Measurements from ENCODE around the gene PIK3AP1.
"Not testable (repeated sequence)": the region's sequence is repeated elsewhere in the genome, so short reads cannot be mapped to it uniquely, and the experiment has no call there.

The PIK3AP1 gene

DNA sequence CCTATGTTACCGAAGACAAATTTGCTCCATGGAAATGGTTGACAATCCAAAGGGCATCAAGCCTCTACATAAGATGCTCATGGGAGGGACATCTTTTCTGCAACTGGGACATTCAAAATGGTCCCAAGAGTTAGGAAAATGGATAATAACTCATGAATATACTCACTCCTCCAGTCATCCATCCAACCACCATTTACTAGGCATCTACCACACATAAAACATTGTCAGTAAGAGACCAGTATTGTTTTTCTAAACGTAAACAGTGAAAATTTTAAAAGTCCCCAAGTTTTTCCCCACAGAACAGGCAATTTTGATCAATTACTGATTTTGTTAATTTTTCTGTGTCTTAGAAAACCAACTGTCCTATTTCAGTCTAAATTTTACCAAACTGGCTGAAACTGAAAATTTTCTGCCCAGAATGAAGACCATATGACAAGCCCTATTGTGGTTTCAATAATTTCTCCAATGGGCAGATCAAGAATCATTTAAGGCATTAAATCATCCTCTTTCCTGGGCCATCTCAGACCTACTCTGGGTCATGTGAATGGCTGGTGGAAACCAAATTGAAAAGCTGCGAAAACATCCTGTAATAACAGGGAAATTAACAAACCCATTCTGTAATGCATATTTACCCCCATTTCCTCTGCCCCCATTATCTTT is 24.2 kb downstream of the PIK3AP1 start:
- no peak for DNase-seq

DNA sequence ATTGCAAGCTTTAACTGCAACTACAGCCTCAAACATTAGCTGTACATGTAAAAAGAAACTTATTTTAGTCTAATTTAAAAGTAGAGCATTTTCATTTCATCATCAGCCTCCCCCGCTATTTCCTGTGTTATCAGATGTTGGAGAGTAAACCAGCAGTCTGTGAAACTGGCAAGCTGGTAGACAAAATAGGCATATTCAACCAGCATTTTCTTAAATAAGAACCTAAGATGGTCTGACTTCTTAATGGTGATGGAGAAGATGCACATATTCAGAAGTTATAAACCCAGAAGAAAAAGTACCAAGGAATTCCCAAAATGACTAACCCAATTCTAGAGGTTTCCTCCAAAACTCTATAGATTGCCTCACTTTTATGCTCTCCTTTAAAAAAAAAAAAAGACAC is 24.9 kb downstream of the PIK3AP1 start:
- no peak for DNase-seq

DNA sequence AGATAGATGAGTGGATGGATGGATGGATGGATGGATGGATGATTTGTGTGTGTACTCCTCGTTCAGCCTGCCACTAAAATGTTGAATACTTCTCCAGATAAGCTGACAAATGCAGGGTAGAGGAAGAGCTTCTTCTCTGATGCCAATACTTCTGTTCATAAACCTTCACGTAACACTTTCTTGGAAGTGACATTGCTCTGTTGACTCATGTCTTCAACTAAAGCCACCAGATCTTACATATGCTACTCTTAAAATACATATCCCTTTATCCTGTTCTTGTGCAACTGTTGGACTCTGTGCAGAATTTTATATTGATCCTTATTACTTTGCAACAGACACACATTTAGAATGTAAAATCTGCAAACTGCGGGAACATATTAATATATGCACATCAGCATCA is 26.9 kb downstream of the PIK3AP1 start:
- no peak for DNase-seq

DNA sequence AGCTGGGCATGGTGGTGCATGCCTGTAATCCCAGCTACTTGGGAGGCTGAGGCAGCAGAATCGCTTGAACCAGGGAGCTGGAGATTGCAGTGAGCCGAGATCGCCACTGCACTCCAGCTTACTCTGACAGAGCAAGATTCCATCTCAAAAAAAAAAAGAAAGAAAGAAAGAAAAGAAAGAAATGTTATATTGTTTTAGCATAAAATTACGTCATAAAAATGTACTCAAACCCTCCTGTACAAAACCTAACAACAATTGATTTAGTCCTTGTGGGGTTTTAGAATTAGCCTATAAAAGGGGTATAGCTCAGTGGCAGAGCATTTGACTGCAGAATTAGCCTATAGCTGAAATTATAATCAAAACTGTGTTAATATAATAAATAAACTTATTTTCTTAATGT is 27.9 kb downstream of the PIK3AP1 start:
- no peak for DNase-seq

DNA sequence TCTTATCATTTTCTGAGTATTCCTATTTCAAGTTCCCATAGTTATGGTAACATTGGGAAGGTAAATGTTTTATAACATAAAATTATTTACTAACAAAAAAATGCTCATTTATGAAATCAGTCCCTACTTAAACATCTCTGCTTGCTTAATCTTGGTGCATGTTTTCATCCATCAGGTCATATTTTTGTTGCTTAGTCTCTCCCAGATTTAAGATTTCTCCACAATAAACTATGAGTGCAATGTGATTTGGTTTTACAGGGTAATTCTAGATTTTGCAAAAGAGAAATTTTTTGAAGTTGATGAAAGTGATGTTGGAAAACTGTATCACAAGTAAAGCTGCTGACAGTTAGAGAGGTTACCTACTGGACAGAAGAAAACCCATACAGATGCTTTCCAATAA is 28.6 kb downstream of the PIK3AP1 start:
- no peak for DNase-seq

DNA sequence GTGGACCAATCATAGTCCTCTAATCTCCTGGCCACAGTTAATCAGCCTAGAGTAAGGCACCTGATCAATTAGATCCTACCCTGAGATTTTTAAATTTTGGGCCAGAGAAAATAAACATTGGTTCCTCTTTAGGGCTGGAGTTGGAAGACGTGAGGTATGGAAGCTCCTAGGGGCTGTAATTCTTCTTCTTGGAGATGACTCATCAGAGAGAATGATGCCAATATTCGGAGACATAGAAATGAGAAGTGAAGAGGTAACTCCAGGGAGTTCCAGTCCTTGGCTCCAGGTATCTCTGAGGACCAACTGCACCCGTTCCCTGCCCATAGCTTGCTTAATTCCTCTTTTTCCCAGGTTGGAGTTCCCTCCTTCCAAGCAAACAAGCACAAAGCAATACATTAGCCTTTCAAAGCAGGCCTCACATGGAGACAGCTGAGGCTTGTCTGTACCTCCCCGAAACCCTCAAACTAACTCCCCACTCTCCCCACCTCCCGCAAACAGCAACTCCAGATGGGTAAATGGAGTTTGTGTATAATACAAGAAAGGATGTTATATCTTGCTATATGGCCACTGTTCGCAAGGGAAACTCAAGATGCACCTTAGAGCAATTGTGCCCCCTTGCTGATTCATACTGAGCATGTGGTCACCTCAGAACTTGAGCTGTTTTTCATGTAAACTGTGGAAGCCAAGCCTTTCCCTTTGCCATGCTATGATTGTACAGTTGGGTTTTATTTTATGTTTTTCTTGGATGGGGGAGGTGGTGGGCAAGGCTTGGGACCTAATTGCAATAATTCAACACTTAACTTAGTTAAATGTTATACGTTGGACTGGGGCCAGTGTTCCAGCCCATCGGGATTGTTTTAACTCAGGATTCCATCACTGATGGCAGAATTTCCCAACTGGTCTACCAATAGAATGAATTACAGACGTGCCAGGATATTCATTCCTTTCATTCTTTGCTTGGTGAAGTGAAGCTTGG is 29.3 kb downstream of the PIK3AP1 start:
- no peak for DNase-seq

DNA sequence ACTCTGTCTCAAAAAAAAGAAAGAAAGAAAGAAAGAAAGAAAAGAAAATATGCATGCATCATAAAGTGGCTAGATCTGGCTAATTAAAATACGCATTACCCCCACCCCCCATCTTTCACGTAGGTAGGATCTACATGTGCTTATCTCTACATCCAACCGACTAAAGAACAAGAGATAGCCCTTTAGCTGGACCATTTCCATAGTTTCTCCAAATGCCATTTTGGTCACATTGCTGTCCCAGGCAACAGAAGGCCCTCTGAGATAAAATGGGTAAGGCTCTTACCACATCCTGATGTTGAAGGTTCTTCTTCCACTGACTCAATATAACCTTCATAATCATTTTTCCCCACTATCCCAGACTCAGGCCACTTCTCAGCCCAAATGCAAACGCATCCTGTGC is 31.5 kb downstream of the PIK3AP1 start:
- DNase-seq, result no peak

DNA sequence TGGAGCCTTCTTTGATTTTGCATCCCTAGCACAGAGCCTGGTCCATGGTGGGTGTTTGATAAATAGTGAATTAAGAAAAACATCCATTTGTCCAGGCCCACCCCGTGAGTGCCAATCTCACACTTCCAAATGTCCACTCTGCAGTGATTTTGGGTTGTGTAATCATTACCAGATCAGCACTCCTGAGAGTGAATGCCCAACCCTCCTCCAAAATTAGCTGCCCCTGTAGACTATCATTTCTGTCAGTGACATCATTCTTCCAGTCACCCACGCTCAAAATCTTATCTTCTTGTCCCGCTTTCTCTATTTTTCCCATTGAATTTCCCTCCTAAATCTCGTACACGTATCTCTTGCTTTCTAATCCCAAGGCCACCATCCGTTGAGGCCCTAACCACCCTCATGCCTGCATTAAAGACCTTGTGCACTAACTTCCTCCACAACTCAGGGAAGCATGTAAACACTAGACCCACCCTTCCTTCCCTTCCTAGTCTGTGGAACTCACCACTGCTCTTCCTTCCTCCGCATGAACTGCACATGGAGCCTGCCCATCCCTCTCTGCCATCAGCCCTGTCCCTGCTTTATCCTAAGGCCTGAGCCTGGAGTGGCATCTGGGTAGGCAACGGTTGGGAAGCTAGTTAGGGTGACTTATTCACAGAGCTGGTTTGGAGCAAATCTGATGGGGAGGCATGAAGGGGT is 32.8 kb downstream of the PIK3AP1 start:
- DNase-seq, result no peak

DNA sequence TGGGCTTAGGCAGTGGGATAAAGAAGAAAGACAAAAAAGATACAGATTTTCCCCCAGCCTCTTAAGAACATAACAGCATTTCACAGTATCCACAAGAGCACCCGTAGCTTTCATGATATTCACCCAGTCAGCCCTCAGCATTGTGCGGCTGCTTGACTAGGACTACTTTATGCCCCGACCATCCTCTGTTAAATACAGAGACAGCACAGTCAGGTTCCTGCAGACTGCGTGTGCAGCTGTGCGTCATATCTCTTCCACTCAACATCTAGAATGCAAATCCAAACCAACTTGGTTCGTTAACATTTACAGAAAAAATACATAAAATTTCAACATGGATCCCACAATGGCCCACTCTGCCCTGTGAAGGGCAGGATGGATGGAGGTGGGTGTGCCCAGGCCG is 33.8 kb downstream of the PIK3AP1 start:
- DNase-seq, result no peak

DNA sequence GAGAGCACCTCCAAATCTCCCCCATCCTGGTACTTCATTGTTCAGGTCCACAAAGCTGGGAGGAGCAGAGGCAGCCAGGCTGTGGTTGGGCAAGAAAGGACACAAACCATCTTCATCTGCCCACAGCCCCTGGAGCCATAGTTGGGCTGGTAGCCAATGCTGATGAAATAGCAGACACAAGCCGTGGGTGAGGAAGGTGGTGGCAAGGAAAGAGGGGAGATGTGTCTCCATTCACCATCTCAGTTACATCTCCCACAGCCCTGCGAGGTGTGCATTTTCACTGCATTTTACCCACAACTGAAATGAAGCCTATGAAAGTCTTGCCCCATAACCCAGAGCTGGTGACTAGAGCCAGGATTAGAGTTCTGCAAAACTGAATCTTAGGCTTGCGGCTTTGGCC is 35.0 kb downstream of the PIK3AP1 start:
- no peak for DNase-seq

DNA sequence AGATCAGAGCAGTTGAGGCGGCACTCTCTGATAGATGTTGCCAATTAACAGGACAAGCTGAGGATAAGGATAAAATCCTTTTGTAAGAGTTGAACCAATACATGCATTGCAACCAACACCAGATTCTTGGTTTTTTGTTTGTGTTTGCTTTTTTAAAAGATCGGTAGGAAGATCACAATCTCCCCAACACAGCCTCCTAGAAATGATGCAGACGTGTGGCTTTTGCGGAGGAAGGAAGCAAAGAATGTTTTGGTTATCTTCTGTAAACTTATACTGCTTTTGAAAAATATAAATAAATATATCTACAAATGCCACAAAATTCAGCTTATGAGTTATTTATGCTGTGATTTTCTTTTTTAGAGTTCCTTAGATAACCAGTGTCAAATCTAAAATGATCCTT is 35.5 kb downstream of the PIK3AP1 start:
- no peak for DNase-seq

DNA sequence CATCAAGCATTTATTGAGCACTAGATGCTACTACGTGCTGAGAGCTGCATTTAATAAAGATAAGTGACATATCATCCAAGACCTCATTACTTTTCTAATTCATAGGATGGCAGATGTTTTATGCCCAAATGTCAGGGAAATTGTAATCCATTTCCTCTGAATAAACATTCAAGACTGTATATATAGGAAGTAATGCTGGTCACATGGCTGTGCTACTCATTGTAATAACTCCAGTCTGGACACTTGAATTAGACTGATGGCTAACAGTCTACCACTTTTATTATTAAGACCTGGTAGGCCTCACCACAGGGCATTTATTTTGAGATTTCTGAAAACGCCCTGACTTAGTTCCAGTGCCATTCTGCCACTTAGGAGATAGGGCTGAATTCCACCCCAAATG is 36.6 kb downstream of the PIK3AP1 start:
- DNase-seq, result no peak

DNA sequence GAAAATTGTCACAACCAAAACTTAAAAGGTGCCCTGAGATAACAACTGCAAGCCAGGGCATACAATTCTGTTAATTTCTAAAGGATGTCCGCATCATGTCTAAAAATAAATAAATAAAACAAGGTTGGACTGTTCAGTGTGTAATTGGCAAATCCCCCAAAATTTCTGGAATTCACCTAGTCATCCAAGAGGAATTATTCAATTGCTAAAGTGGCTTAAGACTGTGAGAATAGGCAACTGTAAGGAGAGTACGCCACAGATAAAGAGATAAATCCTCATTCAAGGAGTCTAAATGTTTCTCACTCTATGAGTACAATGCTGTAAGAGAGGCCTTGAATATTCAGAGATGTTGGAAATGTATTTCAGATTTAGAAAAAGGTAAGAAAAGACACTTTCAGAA is 37.2 kb downstream of the PIK3AP1 start:
- DNase-seq, result no peak

DNA sequence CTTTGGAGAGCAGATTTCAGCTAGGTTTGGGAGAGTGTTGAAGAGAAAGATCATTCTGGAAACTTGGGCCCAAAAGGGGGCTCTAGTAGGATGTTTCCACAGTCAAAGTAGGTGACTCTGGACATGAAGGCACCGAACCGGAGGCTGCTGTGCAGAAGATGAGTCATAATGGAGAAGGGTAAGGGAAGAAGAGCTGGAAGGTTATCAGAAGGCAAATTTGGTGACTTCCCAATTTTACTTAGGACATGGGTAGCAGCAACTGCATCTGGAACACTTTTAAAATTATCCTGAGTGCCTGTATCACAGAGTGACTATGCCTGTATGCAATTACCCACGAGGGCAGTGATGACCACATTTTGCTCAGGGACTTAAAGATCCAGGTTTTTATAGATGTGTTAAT is 38.8 kb downstream of the PIK3AP1 start:
- no peak for DNase-seq

DNA sequence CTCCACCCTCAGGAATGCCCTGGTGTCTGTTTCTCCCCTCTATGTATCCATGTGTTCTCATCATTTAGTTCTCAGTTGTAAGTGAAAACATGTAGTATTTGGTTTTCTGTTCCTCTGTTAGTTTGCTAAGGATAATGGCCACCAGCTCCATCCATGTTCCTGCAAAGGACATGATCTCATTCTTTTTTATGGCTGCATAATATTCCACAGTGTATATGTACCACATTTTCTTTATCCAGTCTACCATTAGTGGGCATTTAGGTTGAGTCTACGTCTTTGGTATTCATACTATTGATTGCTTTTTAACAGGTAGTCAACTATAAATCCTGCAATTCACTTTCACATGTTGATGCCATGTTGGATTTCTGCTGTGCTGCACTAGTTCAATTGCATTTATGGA is 39.9 kb downstream of the PIK3AP1 start:
- DNase-seq, result not testable (repeated sequence)

DNA sequence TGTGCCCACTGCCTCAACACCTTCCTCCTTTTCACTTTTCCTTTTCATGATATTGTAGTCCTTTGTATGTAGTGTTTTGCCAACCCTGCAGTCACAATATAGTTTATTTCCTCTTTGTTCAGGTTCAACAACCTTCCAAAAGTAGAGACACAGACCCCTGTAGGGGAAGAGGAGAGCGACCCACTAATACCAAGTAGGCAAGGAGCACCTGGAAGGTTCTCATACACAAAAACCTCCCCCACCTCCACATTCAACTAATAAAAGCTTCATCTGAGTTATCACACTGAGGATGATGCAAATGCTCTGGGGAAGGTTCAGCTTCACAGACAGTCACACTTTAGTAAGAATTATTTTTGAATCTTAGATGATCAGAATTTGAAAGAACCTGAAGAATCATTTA is 41.6 kb downstream of the PIK3AP1 start:
- DNase-seq, result no peak

DNA sequence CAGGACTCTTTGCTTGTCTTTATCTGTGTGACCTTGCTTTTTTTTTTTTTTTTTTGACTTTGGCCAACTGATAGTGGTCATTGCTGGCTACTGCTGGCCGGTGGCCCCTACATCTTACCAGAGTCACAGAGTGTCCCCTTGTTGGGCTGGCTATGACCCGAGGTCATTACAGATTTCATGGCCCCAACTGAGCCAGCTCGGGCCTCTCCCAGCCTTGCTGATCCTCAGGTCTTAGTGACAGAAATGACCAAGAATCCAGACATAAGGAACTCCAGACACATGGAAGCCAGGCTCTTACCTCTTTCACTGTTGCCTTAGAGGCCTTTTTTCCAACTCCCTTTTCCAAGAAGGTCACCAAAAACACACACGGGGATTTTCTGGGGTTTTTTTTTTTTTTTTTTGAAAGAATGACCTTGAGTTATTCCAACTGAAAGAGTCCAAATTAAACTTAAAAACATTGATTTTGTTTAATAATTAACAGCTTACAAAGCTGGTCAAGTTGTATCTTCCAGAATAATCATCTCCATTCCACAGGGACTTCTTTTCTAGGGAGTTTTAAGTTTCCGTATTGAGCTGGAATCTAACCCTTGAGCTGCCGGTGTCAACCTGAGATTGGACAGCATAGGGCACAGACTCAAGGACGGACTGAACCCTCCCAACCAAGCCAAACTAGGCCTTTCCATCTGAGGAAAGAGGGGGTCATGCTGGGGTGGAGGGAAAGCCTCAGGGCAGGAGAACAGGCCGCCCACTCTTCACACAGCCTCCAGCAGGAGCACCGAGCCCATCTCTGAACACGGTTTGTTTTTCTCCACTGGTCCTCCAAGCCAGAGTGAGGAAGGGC is 43.8 kb downstream of the PIK3AP1 start:
- no peak for DNase-seq

DNA sequence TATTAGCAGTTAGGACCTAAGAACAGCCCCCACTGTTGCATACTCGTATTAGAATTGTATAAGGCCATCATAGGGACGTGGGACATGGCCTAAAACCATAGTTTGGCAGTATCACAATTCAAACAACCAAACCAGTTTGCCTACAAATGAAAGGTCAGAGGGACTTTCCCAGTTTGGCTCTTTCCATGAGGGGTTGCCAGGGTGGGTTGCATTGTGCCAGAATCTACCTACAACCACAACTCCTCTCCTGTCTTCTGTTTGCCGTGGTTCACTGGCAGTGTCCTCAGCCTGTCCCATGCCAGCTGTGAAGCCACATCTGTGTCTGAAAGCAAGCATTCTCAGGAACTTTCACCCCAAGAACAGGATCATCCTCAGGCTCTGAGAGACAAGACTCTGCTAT is 44.5 kb downstream of the PIK3AP1 start:
- DNase-seq, result no peak

DNA sequence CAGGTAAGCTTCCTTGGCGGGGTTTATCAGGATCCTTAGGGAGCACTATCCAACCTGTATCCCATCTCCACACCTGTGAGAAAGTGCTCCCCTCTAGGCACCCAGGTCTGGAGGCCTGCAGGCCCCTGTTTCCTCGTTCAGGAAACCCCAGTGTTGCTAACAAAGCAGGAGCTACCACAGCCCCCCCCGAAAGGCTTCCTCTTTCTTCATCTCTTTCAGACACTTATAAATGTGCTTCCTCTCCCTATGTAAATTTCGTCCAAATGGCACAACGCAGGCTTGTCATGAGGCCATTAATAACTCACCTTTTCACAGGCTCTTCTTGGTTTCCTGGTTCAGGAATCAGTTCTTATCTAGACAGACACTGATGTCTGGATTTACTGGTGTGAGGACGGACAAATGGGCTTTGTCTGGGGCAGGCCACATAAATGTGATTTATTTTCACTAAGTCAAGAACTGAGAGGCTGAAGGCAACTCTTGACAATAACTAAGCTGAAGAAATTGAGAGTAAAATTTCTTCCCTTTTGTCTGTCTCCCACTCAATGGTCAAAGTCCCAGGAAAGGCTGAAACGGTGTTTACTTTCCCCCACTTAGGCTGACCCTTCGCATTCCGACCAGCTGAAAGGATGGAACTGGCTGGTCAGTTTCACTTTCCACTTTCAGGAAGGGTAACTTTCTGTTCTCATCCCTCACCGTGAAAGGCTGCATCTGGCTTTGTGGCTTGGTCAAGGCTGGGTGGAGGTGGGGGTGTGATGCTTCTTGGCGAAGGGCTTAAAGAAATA is 46.8 kb downstream of the PIK3AP1 start:
- no peak for DNase-seq

DNA sequence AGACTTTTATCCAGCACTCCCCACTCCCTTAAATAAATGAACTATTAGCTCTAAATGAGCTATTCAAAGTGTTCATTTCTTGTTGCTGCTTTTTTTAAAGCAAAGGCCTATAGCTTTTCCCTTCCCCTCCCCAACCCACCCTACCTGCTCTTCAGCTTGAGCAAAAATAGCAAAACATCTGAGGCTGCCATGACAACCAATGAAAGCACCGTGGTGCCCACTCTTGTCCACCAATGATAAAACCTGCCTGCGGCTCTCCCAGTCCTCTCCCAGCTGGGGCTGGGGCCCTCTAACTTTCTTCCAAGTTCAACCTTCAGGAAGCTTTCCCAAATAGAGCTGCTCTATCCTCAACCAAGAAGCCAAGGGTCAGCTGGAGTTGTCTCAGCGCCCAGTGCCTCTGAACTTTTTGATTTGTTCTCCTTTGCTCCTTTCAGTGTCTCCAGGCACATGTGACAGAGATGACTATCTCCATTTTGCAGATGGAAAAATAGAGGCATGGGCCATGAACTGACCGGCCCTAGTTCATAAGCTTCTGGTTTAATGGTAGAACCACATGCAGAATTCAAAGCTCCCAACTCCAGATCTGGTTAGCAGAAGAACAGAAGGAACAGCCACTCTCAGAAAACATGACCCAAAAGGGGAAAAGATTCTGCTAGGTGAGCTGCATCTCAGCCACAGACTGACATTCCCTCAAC is 47.7 kb downstream of the PIK3AP1 start:
- DNase-seq, result no peak

DNA sequence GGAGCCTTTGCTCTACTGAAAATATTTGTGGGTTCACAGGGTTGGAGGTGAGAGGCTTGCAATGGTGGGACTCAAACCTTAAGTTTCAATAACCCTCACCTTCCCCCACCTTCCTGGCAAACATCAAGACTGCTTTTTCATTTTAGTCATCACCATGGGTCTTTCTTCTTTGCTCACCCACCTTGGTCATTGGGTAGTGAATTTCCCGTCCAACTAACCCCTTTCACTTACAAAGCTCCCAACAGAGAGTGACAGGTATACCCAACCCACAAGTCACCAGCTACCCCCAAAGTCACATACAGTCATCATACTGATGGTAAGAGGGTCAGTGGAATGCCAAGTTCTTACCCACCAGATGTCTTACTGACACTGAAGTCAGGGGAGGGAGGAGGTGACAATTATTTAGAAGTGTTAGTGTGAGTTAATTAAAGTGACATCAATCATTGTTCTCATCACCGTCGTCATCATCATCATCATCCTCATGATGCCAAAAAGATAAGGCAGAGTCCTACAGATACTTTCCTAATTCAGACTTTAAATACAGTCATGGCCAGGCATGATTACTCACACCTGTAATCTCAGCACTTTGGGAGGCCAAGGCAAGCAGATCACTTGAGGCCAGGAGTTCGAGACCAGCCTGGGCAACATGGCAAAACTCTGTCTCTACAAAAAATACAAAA is 49.0 kb downstream of the PIK3AP1 start:
- DNase-seq, result no peak
